H1 (cell line): Measurements from ENCODE around the gene FBN2.

ENCODE experiments used
- BRCA1 ChIP-seq: IDR thresholded peaks from 2 replicates; pipeline ENCODE4 v1.6.1; 2012; ENCODE audit warnings: low read depth, low read length, improper control_type of control experiment
- CHD2 ChIP-seq: IDR thresholded peaks from 2 replicates; pipeline ENCODE4 v1.6.1; 2012; ENCODE audit warnings: low read length, improper control_type of control experiment
- CTCF ChIP-seq, 3 experiments: IDR thresholded peaks; 1 replicate in 2 of 3; 2 replicates in 1 of 3; pipeline versions ENCODE4 v1.5.1 to v1.6.1; 2011; ENCODE audit warnings: low read length in 3 of 3, mild to moderate bottlenecking in 3 of 3, inconsistent platforms in 2 of 3, low read depth in 1 of 3, moderate library complexity in 1 of 3; ENCODE audit not compliant: insufficient read depth in 1 of 3; ENCODE audit errors: control extremely low read depth in 1 of 3
- NRF1 ChIP-seq: IDR thresholded peaks from 2 replicates; pipeline ENCODE4 v1.6.1; 2011; ENCODE audit warnings: mild to moderate bottlenecking, low read depth, low read length, improper control_type of control experiment
- POLR2A ChIP-seq, 2 experiments: IDR thresholded peaks; 1 replicate in 1 of 2; 2 replicates in 1 of 2; pipeline ENCODE4 v1.6.1; 2011; ENCODE audit warnings: low read depth in 2 of 2, low read length in 2 of 2, mild to moderate bottlenecking in 2 of 2; ENCODE audit errors: control extremely low read depth in 1 of 2
- POLR2AphosphoS5 ChIP-seq: IDR thresholded peaks from 2 replicates; pipeline ENCODE4 v1.6.1; 2011; ENCODE audit warnings: low read depth, low read length
- RNF2 ChIP-seq: fragments of 200-900, 300-1000 bp; sonication (generic); IDR thresholded peaks from 2 replicates; pipeline ENCODE4 v1.7.1; 2016; ENCODE audit warnings: borderline replicate concordance, low read depth, mild to moderate bottlenecking, antibody characterized with exemption, low read length; ENCODE audit not compliant: poor library complexity, severe bottlenecking; ENCODE audit errors: missing control alignments
- TAF1 ChIP-seq: IDR thresholded peaks from 2 replicates; pipeline ENCODE4 v1.6.1; 2011; ENCODE audit warnings: mild to moderate bottlenecking, low read depth, low read length
- USF2 ChIP-seq: IDR thresholded peaks from 2 replicates; pipeline ENCODE4 v1.6.1; 2011; ENCODE audit warnings: low read length, improper control_type of control experiment
- TF ChIP-seq, protein P1 (sequence below): IDR thresholded peaks from 2 replicates; pipeline ENCODE4 v1.6.1; 2012; ENCODE audit warnings: inconsistent platforms

DNA sequence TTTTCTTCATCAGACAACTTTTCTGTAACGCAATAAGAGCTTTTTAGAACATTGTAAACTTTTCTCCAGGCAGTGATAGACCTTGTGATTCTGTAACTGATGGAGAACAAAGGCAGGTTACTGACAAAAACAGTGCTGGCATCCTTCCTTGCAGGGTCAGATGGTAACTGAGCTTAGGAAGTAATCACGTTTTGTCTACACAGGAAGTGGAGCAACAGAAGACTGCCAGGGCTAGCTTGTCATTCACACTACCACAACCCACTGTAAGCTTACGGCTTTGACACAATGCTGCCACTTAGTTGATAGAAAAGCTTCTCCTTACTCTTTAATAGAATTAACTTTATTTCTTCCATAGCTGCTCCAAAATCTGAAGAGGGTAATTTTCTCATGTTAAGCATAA lies 46.8 kb downstream of the FBN2 start:
- TF ChIP-seq POLR2AphosphoS5 (no peak), USF2 (no peak), POLR2A (IDR thresholded peaks at IDR 0.05; ENCODE audit: control extremely low read depth in 1 of 2, low read depth in 2 of 2, low read length in 2 of 2) (no peak), RNF2 (no peak), CTCF (IDR thresholded peaks at IDR 0.05; ENCODE audit: control extremely low read depth in 1 of 3, insufficient read depth in 1 of 3, low read depth in 1 of 3, low read length in 3 of 3) (no peak), BRCA1 (no peak), NRF1 (no peak), TAF1 (no peak), CHD2 (no peak)
- TF ChIP-seq, protein P1, sequence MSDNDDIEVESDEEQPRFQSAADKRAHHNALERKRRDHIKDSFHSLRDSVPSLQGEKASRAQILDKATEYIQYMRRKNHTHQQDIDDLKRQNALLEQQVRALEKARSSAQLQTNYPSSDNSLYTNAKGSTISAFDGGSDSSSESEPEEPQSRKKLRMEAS = no peak
